Naive thymus-derived CD4-positive, alpha-beta T cell (primary cell): ENCODE results near the gene ITGA4. TPM values are rescaled to one million over a fixed set of nuclear protein-coding genes. Genes with fewer than 3 reads are reported as not detected.
A peak's percentile ranks its signal among the peaks of the same experiment; 100 is the strongest.

Experiments
- ATAC-seq: fragments of 150-1000 bp; cut with Tn5 transposase; 2 replicates; pipeline ENCODE4 v1.10.0; 2021; ENCODE audit warnings: mild to moderate bottlenecking, moderate library complexity
- CTCF ChIA-PET: fragments of 350-600 bp; sonication (Branson Sonifier 250); formaldehyde crosslinking; loops from one replicate; lab custom pipeline; 2021; ENCODE audit warnings: antibody characterized with exemption; lab: Charles Lee
- POLR2A ChIA-PET: fragments of 350-600 bp; sonication (Branson Sonifier 250); formaldehyde crosslinking; loops from one replicate; lab custom pipeline; 2021; ENCODE audit warnings: antibody characterized with exemption, inconsistent platforms; lab: Charles Lee
- DNase-seq, 9 donors: peaks; one replicate each; pipeline versions ENCODE4 v3.0.0 to v3.0.0-alpha.2; 2020 to 2022; ENCODE audit warnings: mixed read lengths in 1 of 9
- H3K27ac ChIP-seq: one replicate; pipeline ENCODE4 v1.7.0; 2013; ENCODE audit warnings: mild to moderate bottlenecking, low read depth, low read length, moderate library complexity
- H3K27me3 ChIP-seq, 2 donors: one replicate each; pipeline ENCODE4 v1.7.0; 2013; ENCODE audit warnings: low read length in 2 of 2, mild to moderate bottlenecking in 2 of 2, moderate library complexity in 2 of 2; ENCODE audit not compliant: control insufficient read depth in 2 of 2, insufficient read depth in 2 of 2
- H3K36me3 ChIP-seq, 3 experiments: 1 replicate in 2 of 3; 2 replicates in 1 of 3; pipeline ENCODE4 v1.7.0; 2013; ENCODE audit warnings: low read length in 3 of 3, mild to moderate bottlenecking in 3 of 3, moderate library complexity in 1 of 3; ENCODE audit not compliant: insufficient read depth in 3 of 3, control insufficient read depth in 2 of 3
- H3K4me1 ChIP-seq, 2 donors: one replicate each; pipeline ENCODE4 v1.7.0; 2013; ENCODE audit warnings: low read length in 2 of 2, mild to moderate bottlenecking in 2 of 2, moderate library complexity in 1 of 2; ENCODE audit not compliant: control insufficient read depth in 2 of 2, insufficient read depth in 2 of 2
- H3K4me3 ChIP-seq: 2 replicates; pipeline ENCODE4 v1.7.0; 2013; ENCODE audit warnings: mild to moderate bottlenecking, low read length
- H3K9me3 ChIP-seq, 3 experiments: 1 replicate in 2 of 3; 2 replicates in 1 of 3; pipeline ENCODE4 v1.7.0; 2013; ENCODE audit warnings: low read length in 3 of 3; ENCODE audit not compliant: control insufficient read depth in 2 of 3
- H3K27ac Mint-ChIP-seq, 9 donors: one replicate each; pipeline ENCODE4 v1.8.0; 2020 to 2022; ENCODE audit warnings: mixed read lengths in 9 of 9, mild to moderate bottlenecking in 8 of 9, moderate library complexity in 5 of 9, inconsistent platforms in 2 of 9
- H3K27me3 Mint-ChIP-seq, 5 donors: one replicate each; pipeline ENCODE4 v1.8.0; 2021 to 2022; ENCODE audit warnings: mixed read lengths in 5 of 5, mild to moderate bottlenecking in 1 of 5
- H3K36me3 Mint-ChIP-seq, 5 donors: one replicate each; pipeline ENCODE4 v1.8.0; 2020 to 2022; ENCODE audit warnings: mixed read lengths in 5 of 5, mild to moderate bottlenecking in 3 of 5, inconsistent platforms in 1 of 5
- H3K4me1 Mint-ChIP-seq, 7 donors: one replicate each; pipeline ENCODE4 v1.8.0; 2020 to 2022; ENCODE audit warnings: mixed read lengths in 7 of 7, mild to moderate bottlenecking in 3 of 7, inconsistent platforms in 1 of 7
- H3K4me3 Mint-ChIP-seq, 10 donors: one replicate each; pipeline ENCODE4 v1.8.0; 2020 to 2022; ENCODE audit warnings: mild to moderate bottlenecking in 10 of 10, mixed read lengths in 10 of 10, moderate library complexity in 6 of 10, inconsistent platforms in 2 of 10
- H3K9me3 Mint-ChIP-seq, 11 donors: one replicate each; pipeline ENCODE4 v1.8.0; 2020 to 2022; ENCODE audit warnings: mixed read lengths in 11 of 11, mild to moderate bottlenecking in 4 of 11, inconsistent platforms in 1 of 11, moderate library complexity in 1 of 11
- intact Hi-C, 2 donors: fragments of 100-400 bp; cut with micrococcal nuclease; formaldehyde crosslinking; loops; one replicate each; pipeline ENCODE4 v1.15.1; 2023
- polyA plus RNA-seq, 2 donors: library from polyadenylated mRNA; unstranded; fragments of 300-500 nt; fragmentation: Illumina TruSeq; gene quantifications; one replicate each; pipeline ENCODE4 v1.2.3, GENCODE V29; 2021
- total RNA-seq, 6 experiments: library from RNA in 5 of 6; stranded (reverse) in 5 of 6; gene quantifications; 1 replicate in 5 of 6; 2 replicates in 1 of 6; pipeline ENCODE4 v1.2.3 and lab custom pipeline; 2021 to 2026

Gene ITGA4
- total and polyA plus RNA-seq, 7 experiments from 2014 or later = 66.9 to 212 (median 151) TPM

DNA sequence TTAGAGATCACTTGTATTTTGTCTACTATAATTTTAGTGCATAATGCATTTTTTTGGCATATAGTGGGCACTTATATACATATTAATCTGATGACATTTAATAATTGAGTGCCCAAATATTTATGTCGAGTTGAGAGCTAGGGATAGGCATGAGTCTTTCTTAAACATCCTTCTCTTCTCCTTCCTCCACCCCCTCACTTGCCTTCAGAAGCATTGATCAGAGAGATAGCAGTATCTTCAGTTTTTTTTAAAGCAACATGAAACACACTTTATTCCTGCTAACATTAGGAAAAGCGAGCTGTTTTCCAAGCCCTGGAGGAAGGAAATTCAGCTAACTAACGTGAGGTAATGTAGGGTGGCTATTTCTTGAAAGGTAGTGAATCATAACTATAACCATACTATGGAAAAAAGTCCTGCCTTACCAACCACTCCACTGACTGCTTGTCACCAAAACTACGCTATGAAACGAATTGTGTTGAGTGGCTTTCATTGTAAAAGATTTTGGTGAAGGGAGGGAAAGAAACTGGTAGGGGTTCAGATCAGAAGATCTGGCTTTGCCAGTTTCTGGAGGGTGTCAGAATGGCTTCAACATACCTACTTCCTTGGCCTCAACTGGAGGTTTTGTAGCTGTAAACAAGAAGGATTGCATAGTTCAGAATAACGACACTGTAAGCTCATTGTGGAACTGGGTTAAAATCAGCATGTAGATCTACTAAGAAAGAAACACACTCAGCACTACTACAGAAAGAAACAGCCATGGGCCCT is 2.3 kb upstream of the ITGA4 start:
- intact Hi-C loops = loop anchor here in 1 of 2 donors (1.0 to 5.0 kb wide), 3 partner anchors 8 to 437 kb away; partner anchors contain the start of gene ITPRID2
- no peaks in the 10 kb centered on the region for H3K9me3 Mint-ChIP-seq
- H3K36me3 ChIP-seq = peaks cover 0 to 7% (median 0%) of the 10 kb centered on the region in 3 experiments
- H3K4me3 ChIP-seq = no peak overlapping the region
- H3K27me3 ChIP-seq = no peaks in the 10 kb centered on the region
- H3K36me3 Mint-ChIP-seq = peaks cover 0 to 29% (median 0%) of the 10 kb centered on the region in 5 donors
- H3K4me1 ChIP-seq = peaks cover 13 to 19% of the 10 kb centered on the region in 2 donors
- peak overlapping the region; percentile 80 to 97 (median 89) for H3K27ac Mint-ChIP-seq
- no peak overlapping the region for H3K27ac ChIP-seq
- H3K27me3 Mint-ChIP-seq = no peaks in the 10 kb centered on the region
- peaks cover 22 to 44% (median 37%) of the 10 kb centered on the region in 7 donors for H3K4me1 Mint-ChIP-seq
- H3K9me3 ChIP-seq = no peaks in the 10 kb centered on the region
- H3K4me3 Mint-ChIP-seq = peak overlapping the region; percentile 23 to 98 (median 64)
- POLR2A ChIA-PET = interaction anchor here (0.6 to 2.1 kb wide), 9 partner anchors 9 to 335 kb away, joined by 3 to 10 read pairs (median 4); no protein-coding TSS in a partner anchor
- ATAC-seq (no peak), DNase-seq (no peak)
- CTCF ChIA-PET = interaction anchor here (0.7 to 2.0 kb wide), 8 partner anchors 15 to 350 kb away, joined by 3 to 16 read pairs (median 4); no protein-coding TSS in a partner anchor

DNA sequence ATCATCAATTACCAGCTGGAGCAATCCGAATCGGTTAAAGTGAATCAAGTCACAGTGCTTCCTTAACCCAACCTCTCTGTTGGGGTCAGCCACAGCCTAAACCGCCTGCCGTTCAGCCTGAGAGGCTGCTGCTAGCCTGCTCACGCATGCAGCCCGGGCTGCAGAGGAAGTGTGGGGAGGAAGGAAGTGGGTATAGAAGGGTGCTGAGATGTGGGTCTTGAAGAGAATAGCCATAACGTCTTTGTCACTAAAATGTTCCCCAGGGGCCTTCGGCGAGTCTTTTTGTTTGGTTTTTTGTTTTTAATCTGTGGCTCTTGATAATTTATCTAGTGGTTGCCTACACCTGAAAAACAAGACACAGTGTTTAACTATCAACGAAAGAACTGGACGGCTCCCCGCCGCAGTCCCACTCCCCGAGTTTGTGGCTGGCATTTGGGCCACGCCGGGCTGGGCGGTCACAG is 496 bp upstream of the ITGA4 start:
- Mint-ChIP-seq H3K27me3 (no peaks in the 10 kb centered on the region), H3K4me3 (peak overlapping the region; percentile 89 to 99 (median 95)), H3K27ac (peak overlapping the region; percentile 81 to 97 (median 94)), H3K4me1 (peaks cover 31 to 61% (median 50%) of the 10 kb centered on the region in 7 donors), H3K9me3 (no peaks in the 10 kb centered on the region), H3K36me3 (peaks cover 0 to 43% (median 0%) of the 10 kb centered on the region in 5 donors)
- H3K36me3 ChIP-seq = peaks cover 0 to 7% (median 0%) of the 10 kb centered on the region in 3 experiments
- peak overlapping the region; percentile 91 for H3K4me3 ChIP-seq
- peak overlapping the region; percentile 82 for H3K27ac ChIP-seq
- DNase-seq (peak; percentile 40 to 80 (median 73)), ATAC-seq (peak; percentile 84)
- ChIA-PET POLR2A (interaction anchor here (0.9 to 6.2 kb wide), 20 partner anchors 9 to 352 kb away, joined by 3 to 69 read pairs (median 8); no protein-coding TSS in a partner anchor), CTCF (interaction anchor here (0.6 to 3.5 kb wide), 10 partner anchors 11 to 352 kb away, joined by 3 to 26 read pairs (median 4); no protein-coding TSS in a partner anchor)
- no peaks in the 10 kb centered on the region for H3K27me3 ChIP-seq
- intact Hi-C loops = loop anchor here (1.0 to 5.0 kb wide), 20 partner anchors 18 to 1450 kb away; partner anchors contain the start of genes CWC22 (in 1 of the 2), ITPRID2 (in 1 of the 2) and UBE2E3 (in 1 of the 2)
- H3K4me1 ChIP-seq = peaks cover 13 to 23% of the 10 kb centered on the region in 2 donors
- no peaks in the 10 kb centered on the region for H3K9me3 ChIP-seq

DNA sequence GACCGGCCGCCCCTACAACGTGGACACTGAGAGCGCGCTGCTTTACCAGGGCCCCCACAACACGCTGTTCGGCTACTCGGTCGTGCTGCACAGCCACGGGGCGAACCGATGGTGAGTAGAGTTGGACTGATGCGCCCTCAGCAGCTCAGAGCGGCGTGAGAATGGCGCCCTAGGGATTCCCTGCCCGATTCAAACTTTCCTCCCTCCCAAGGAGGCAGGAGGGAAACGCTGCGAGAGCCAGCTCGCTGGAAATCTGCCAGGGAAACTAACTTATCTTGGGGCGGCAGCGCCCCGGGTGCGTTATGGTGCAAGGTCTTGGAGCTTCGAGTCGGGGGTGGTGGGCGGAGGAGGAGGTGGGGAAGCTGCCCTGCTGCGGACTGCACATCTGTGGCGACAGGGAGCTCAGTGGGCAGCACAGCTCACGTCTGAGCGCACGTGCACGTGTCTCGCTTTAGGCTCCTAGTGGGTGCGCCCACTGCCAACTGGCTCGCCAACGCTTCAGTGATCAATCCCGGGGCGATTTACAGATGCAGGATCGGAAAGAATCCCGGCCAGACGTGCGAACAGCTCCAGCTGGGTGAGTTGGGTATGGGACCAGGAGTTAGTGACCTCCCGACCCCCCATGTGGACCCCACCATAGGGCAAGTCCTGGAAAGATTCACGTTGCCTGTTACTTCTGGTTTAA is 697 bp downstream of the ITGA4 start:
- H3K9me3 Mint-ChIP-seq = no peaks in the 10 kb centered on the region
- intact Hi-C loops = loop anchor here (1.0 to 5.0 kb wide), 18 partner anchors 8 to 1451 kb away; partner anchors contain the start of genes CWC22 (in 1 of the 2), ITPRID2 (in 1 of the 2) and UBE2E3 (in 1 of the 2)
- CTCF ChIA-PET = interaction anchor here (0.6 to 3.5 kb wide), 18 partner anchors 10 to 353 kb away, joined by 3 to 26 read pairs (median 4); no protein-coding TSS in a partner anchor
- H3K4me1 Mint-ChIP-seq = peaks cover 38 to 72% (median 60%) of the 10 kb centered on the region in 7 donors
- Histone ChIP-seq H3K4me1 (peaks cover 19 to 30% of the 10 kb centered on the region in 2 donors), H3K27me3 (no peaks in the 10 kb centered on the region), H3K27ac (peak overlapping the region; percentile 82), H3K4me3 (peak overlapping the region; percentile 91), H3K9me3 (no peaks in the 10 kb centered on the region), H3K36me3 (peaks cover 0 to 7% (median 6%) of the 10 kb centered on the region in 3 experiments)
- peak; percentile 21 for ATAC-seq
- POLR2A ChIA-PET = interaction anchor here (0.5 to 6.2 kb wide), 28 partner anchors 8 to 357 kb away, joined by 3 to 69 read pairs (median 5); no protein-coding TSS in a partner anchor
- no peaks in the 10 kb centered on the region for H3K27me3 Mint-ChIP-seq
- H3K4me3 Mint-ChIP-seq = peak overlapping the region; percentile 89 to 99 (median 95)
- peak in 7 of 9 donors; percentile 18 to 63 (median 41) for DNase-seq
- peak overlapping the region; percentile 81 to 98 (median 91) for H3K27ac Mint-ChIP-seq
- peaks cover 0 to 44% (median 0%) of the 10 kb centered on the region in 5 donors for H3K36me3 Mint-ChIP-seq

DNA sequence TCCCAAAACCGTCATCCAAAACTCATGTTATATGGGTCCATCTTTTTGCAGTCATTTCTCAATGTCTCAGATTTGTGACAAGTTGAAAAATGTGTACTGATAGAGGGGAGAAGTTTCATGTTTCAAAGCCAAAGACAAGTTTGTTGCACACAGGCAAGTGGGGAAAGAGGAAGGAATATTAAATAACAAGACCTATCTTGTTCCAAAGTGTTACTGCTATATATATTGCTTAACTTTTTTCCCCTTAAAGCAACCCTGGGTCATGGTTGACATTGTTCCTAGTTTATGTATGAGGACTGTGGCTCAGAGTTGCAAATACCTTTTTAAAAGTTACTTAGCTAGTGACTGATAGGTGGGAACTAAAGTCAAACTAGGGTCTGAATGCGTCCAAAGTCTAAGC is 1.7 kb downstream of the ITGA4 start:
- no peaks in the 10 kb centered on the region for H3K27me3 ChIP-seq
- peak overlapping the region; percentile 91 for H3K4me3 ChIP-seq
- H3K4me3 Mint-ChIP-seq = peak overlapping the region; percentile 89 to 99 (median 95)
- H3K36me3 ChIP-seq = peaks cover 0 to 7% (median 6%) of the 10 kb centered on the region in 3 experiments
- no peaks in the 10 kb centered on the region for H3K9me3 ChIP-seq
- peaks cover 0 to 50% (median 0%) of the 10 kb centered on the region in 5 donors for H3K36me3 Mint-ChIP-seq
- H3K27ac Mint-ChIP-seq = peak overlapping the region; percentile 81 to 98 (median 91)
- ChIA-PET CTCF (interaction anchor here (0.6 to 3.5 kb wide), 6 partner anchors 9 to 354 kb away, joined by 3 to 26 read pairs (median 13); no protein-coding TSS in a partner anchor), POLR2A (interaction anchor here (0.6 to 6.2 kb wide), 11 partner anchors 10 to 358 kb away, joined by 3 to 69 read pairs (median 13); no protein-coding TSS in a partner anchor)
- H3K4me1 ChIP-seq = peaks cover 21 to 40% of the 10 kb centered on the region in 2 donors
- peak overlapping the region; percentile 82 for H3K27ac ChIP-seq
- H3K27me3 Mint-ChIP-seq = no peaks in the 10 kb centered on the region
- peaks cover 46 to 81% (median 69%) of the 10 kb centered on the region in 7 donors for H3K4me1 Mint-ChIP-seq
- DNase-seq (no peak), ATAC-seq (no peak)
- H3K9me3 Mint-ChIP-seq = no peaks in the 10 kb centered on the region
- intact Hi-C loops = loop anchor here (1.0 to 5.0 kb wide), 5 partner anchors 7 to 433 kb away; partner anchors contain the start of gene ITPRID2 (in 1 of the 2)

DNA sequence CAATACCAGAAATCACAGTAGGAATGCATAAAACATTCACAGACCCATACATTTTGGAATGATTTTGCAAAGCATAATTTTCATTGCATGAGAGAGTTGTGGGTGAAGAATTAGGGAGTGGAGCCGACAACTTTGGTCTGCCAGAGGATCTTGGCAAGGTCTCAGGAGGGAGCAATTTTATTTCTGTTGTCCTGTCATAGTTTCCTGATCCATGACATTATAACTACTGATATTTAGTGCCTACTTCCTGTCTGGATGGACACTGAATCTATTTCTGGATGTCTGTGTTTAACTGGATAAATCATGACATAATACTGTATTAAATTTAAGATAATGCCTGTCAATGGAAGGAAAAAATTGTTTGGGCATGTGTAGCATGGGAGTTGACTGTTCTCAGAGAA is 2.4 kb downstream of the ITGA4 start:
- H3K4me1 ChIP-seq = peaks cover 29 to 42% of the 10 kb centered on the region in 2 donors
- POLR2A ChIA-PET = interaction anchor here (1.1 to 6.2 kb wide), 8 partner anchors 9 to 354 kb away, joined by 3 to 69 read pairs (median 13); no protein-coding TSS in a partner anchor
- Mint-ChIP-seq H3K4me3 (peak overlapping the region; percentile 89 to 99 (median 95)), H3K27me3 (no peaks in the 10 kb centered on the region), H3K9me3 (no peaks in the 10 kb centered on the region), H3K4me1 (peaks cover 52 to 81% (median 69%) of the 10 kb centered on the region in 7 donors), H3K27ac (peak overlapping the region; percentile 81 to 98 (median 91)), H3K36me3 (peaks cover 0 to 56% (median 0%) of the 10 kb centered on the region in 5 donors)
- no peak for DNase-seq
- intact Hi-C loops = loop anchor here (2.0 to 10.0 kb wide), 5 partner anchors 13 to 433 kb away; partner anchors contain the start of gene ITPRID2 (in 1 of the 2)
- CTCF ChIA-PET = interaction anchor here (0.7 to 3.5 kb wide), 5 partner anchors 8 to 156 kb away, joined by 3 to 26 read pairs (median 3); no protein-coding TSS in a partner anchor
- no peaks in the 10 kb centered on the region for H3K9me3 ChIP-seq
- no peaks in the 10 kb centered on the region for H3K27me3 ChIP-seq
- peak overlapping the region; percentile 82 for H3K27ac ChIP-seq
- H3K36me3 ChIP-seq = peaks cover 0 to 7% (median 6%) of the 10 kb centered on the region in 3 experiments
- ATAC-seq = no peak
- peak overlapping the region; percentile 91 for H3K4me3 ChIP-seq
